Measurements from ENCODE around the gene PDCD5.
A peak's percentile ranks its signal among the peaks of the same experiment; 100 is the strongest.

The PDCD5 gene

DNA sequence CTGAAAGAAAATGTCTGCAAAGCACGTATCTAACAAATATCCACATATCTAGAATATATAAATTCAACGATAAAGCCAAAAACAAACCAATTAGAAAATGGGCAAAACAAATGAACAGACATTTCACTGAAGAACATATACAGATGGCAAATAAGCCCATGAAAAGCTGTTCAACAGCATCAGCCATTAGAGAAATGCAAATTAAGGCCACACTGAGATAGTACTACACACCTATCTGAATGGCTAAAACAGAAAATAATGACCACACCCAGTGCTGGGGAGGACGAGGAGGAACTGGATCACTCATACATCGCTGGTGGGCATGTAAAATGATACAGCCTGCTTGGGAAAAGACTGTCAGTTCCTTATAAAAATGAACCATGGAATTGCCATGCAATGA is 32.0 kb downstream of the PDCD5 start:
- no peak for DNase-seq (ENCODE audit: low read depth, low spot score)
- TF ChIP-seq, protein P1, sequence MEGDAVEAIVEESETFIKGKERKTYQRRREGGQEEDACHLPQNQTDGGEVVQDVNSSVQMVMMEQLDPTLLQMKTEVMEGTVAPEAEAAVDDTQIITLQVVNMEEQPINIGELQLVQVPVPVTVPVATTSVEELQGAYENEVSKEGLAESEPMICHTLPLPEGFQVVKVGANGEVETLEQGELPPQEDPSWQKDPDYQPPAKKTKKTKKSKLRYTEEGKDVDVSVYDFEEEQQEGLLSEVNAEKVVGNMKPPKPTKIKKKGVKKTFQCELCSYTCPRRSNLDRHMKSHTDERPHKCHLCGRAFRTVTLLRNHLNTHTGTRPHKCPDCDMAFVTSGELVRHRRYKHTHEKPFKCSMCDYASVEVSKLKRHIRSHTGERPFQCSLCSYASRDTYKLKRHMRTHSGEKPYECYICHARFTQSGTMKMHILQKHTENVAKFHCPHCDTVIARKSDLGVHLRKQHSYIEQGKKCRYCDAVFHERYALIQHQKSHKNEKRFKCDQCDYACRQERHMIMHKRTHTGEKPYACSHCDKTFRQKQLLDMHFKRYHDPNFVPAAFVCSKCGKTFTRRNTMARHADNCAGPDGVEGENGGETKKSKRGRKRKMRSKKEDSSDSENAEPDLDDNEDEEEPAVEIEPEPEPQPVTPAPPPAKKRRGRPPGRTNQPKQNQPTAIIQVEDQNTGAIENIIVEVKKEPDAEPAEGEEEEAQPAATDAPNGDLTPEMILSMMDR (IDR thresholded peaks at IDR 0.05; ENCODE audit: low read depth, low read length), result no peak
- in situ Hi-C loops (cut with HindIII; ENCODE audit: low sequenced_read_pairs), result no loop called here

GRCh38 chr19:32614916-32615315 is 33.9 kb downstream of the PDCD5 start:
- TF ChIP-seq, protein P1 (IDR thresholded peaks at IDR 0.05; ENCODE audit: low read depth, low read length), result no peak
- H3K4me3 ChIP-seq (ENCODE audit: low read depth, low read length), result no peak overlapping the region
- DNase-seq (ENCODE audit: low read depth, low spot score), result no peak
- in situ Hi-C loops (cut with HindIII; ENCODE audit: low sequenced_read_pairs), result no loop called here

More for the DNA sequence above, 32.0 kb downstream of the PDCD5 start:
- no peak overlapping the region for H3K4me3 ChIP-seq (ENCODE audit: low read depth, low read length)

DNA sequence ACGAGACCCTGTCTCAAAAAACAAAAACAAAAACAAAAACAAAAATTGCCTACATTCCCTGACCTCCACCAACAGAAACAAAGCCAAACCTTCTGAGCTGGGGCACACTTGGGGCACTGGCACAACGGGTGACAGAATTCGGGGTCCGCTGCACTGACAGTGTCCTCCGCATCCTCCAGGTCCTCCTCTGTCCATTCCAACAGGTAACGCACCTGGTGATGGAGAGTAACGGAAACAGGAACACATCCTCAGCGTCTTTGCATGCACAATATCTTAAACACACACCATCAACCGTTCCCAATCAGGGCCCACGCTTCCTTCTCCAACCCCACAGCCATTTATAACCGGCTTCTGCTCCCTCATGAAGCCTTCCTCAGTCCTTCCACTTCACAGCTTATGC is 34.6 kb downstream of the PDCD5 start:
- TF ChIP-seq, protein P1 (IDR thresholded peaks at IDR 0.05; ENCODE audit: low read depth, low read length), result no peak
- DNase-seq (ENCODE audit: low read depth, low spot score), result no peak
- in situ Hi-C loops (cut with HindIII; ENCODE audit: low sequenced_read_pairs), result no loop called here
- no peak overlapping the region for H3K4me3 ChIP-seq (ENCODE audit: low read depth, low read length)

DNA sequence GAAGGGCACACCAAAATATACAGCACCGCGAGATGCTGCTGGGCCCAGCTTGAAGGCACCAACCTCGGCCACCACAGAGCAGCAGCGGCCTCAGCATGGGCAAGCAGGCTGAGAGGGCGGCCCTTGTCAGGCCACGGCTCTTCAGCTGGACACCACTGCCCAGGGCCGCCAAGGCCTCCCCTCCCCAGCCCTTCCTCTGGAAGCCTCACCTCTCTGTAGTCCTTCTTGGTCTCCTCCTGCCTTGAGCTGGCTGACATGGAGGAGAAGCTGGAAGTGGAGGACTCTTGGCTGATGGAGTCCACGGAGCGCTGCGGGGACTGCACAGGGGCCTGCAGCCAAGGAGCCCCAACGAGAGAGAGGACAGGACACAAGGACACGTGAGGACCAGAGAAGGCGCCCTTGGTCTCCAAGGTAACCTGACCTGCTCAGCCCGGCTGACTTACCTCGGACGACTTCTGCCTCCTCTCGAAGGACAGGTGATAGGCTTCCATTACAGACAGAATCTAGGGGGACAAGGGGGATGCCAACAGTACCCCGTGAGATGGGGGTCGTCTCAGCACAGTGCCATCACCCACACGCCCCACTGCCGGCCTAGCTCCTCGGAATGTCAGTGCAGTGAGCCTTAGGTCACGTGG is 38.2 kb downstream of the PDCD5 start:
- TF ChIP-seq, protein P1 (IDR thresholded peaks at IDR 0.05; ENCODE audit: low read depth, low read length), result no peak
- H3K4me3 ChIP-seq (ENCODE audit: low read depth, low read length), result no peak overlapping the region
- DNase-seq (ENCODE audit: low read depth, low spot score), result no peak
- in situ Hi-C loops (cut with HindIII; ENCODE audit: low sequenced_read_pairs), result no loop called here

GRCh38 chr19:32622002-32622401 is 41.0 kb downstream of the PDCD5 start:
- no peak overlapping the region for H3K4me3 ChIP-seq (ENCODE audit: low read depth, low read length)

GRCh38 chr19:32624410-32624809 is 43.4 kb downstream of the PDCD5 start:
- TF ChIP-seq, protein P1 (IDR thresholded peaks at IDR 0.05; ENCODE audit: low read depth, low read length), result no peak
- H3K4me3 ChIP-seq (ENCODE audit: low read depth, low read length), result no peak overlapping the region
- DNase-seq (ENCODE audit: low read depth, low spot score), result no peak
- in situ Hi-C loops (cut with HindIII; ENCODE audit: low sequenced_read_pairs), result no loop called here

More at GRCh38 chr19:32622002-32622401, 41.0 kb downstream of the PDCD5 start:
- in situ Hi-C loops (cut with HindIII; ENCODE audit: low sequenced_read_pairs), result no loop called here
- TF ChIP-seq, protein P1 (IDR thresholded peaks at IDR 0.05; ENCODE audit: low read depth, low read length), result no peak
- DNase-seq (ENCODE audit: low read depth, low spot score), result peak; percentile 16
